NB4 (cell line): ENCODE measurements around the gene CPSF7.

Experiments
- TF ChIP-seq, protein P1 (sequence below): IDR thresholded peaks from one replicate; pipeline ENCODE4 v1.5.1; 2012; ENCODE audit warnings: low read depth, low read length
- TF ChIP-seq, protein P2 (sequence below): IDR thresholded peaks from 2 replicates; pipeline ENCODE4 v1.6.1; 2011; ENCODE audit warnings: low read depth, low read length

DNA sequence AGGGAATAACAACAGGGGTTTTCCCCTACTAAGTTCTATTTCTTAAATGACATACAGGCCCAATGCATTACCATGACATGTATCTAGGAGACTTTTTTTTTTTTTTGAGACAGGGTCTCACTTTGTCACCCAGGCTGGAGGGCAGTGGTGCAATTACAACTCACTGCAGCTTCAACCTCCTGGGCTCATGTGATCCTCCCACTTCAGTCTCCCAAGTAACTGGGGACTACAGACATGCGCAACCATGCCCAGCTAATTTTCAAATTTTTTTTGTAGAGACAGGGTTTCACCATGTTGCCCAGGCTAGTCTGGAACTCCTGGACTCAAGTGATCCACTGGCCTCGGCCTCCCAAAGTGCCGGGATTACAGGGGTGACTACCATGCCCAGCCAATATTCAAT is 7.5 kb downstream of the CPSF7 start:
- TF ChIP-seq, protein P1, sequence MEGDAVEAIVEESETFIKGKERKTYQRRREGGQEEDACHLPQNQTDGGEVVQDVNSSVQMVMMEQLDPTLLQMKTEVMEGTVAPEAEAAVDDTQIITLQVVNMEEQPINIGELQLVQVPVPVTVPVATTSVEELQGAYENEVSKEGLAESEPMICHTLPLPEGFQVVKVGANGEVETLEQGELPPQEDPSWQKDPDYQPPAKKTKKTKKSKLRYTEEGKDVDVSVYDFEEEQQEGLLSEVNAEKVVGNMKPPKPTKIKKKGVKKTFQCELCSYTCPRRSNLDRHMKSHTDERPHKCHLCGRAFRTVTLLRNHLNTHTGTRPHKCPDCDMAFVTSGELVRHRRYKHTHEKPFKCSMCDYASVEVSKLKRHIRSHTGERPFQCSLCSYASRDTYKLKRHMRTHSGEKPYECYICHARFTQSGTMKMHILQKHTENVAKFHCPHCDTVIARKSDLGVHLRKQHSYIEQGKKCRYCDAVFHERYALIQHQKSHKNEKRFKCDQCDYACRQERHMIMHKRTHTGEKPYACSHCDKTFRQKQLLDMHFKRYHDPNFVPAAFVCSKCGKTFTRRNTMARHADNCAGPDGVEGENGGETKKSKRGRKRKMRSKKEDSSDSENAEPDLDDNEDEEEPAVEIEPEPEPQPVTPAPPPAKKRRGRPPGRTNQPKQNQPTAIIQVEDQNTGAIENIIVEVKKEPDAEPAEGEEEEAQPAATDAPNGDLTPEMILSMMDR, result no peak
- TF ChIP-seq, protein P2, sequence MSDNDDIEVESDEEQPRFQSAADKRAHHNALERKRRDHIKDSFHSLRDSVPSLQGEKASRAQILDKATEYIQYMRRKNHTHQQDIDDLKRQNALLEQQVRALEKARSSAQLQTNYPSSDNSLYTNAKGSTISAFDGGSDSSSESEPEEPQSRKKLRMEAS, result no peak
